ENCODE data around the gene FRMPD1.

GRCh38 chr9:37769306-37769705 lies 118.6 kb downstream of the FRMPD1 start:
- TF ChIP-seq, protein P1, sequence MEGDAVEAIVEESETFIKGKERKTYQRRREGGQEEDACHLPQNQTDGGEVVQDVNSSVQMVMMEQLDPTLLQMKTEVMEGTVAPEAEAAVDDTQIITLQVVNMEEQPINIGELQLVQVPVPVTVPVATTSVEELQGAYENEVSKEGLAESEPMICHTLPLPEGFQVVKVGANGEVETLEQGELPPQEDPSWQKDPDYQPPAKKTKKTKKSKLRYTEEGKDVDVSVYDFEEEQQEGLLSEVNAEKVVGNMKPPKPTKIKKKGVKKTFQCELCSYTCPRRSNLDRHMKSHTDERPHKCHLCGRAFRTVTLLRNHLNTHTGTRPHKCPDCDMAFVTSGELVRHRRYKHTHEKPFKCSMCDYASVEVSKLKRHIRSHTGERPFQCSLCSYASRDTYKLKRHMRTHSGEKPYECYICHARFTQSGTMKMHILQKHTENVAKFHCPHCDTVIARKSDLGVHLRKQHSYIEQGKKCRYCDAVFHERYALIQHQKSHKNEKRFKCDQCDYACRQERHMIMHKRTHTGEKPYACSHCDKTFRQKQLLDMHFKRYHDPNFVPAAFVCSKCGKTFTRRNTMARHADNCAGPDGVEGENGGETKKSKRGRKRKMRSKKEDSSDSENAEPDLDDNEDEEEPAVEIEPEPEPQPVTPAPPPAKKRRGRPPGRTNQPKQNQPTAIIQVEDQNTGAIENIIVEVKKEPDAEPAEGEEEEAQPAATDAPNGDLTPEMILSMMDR (IDR thresholded peaks at IDR 0.05) = no peak
- TF ChIP-seq POLR2A (IDR thresholded peaks at IDR 0.05) = no peak
